A673 (cell line): ENCODE data around the gene UBE2D1. TPM values are rescaled to one million over a fixed set of nuclear protein-coding genes. Genes with fewer than 3 reads are reported as not detected.

Experiments used
- BruUV-seq: library from RNA; stranded (reverse); fragments of 400-500 nt; replicated peaks from 2 replicates; lab custom pipeline; 2021; lab: Mats Ljungman, UMichigan
- CTCF ChIA-PET: fragments of 300-600 bp; sonication (Branson Sonifier 250); formaldehyde crosslinking; loops from one replicate; lab custom pipeline; 2022; ENCODE audit warnings: antibody characterized with exemption; lab: Charles Lee
- POLR2A ChIA-PET: fragments of 300-600 bp; sonication (Branson Sonifier 250); formaldehyde crosslinking; loops from one replicate; lab custom pipeline; 2022; ENCODE audit warnings: antibody characterized with exemption; ENCODE audit not compliant: low non-redundant PET; lab: Charles Lee
- DNase-seq: peaks from one replicate; pipeline ENCODE4 v3.0.0-alpha.2; 2015; ENCODE audit warnings: low spot score
- H3K27ac ChIP-seq: fragments of 200-600 bp; sonication (generic); 2 replicates; pipeline ENCODE4 v1.5.1; 2016; ENCODE audit warnings: mixed run types, low read depth, mild to moderate bottlenecking, mixed read lengths, antibody characterized with exemption, low read length; ENCODE audit not compliant: poor library complexity, severe bottlenecking
- H3K27me3 ChIP-seq: fragments of 200-600 bp; sonication (generic); replicated peaks from 2 replicates; pipeline ENCODE4 v1.6.1; 2017; ENCODE audit warnings: mixed run types, low read depth, mild to moderate bottlenecking, mixed read lengths, antibody characterized with exemption, low read length; ENCODE audit not compliant: insufficient read depth, poor library complexity
- H3K36me3 ChIP-seq: fragments of 200-600 bp; sonication (generic); 2 replicates; pipeline ENCODE4 v1.6.1; 2016; ENCODE audit warnings: mixed run types, mild to moderate bottlenecking, mixed read lengths, antibody characterized with exemption, low read length; ENCODE audit not compliant: insufficient read depth, poor library complexity, severe bottlenecking
- H3K4me1 ChIP-seq: fragments of 200-600 bp; sonication (generic); 2 replicates; pipeline ENCODE4 v1.6.1; 2017; ENCODE audit warnings: mixed run types, mild to moderate bottlenecking, mixed read lengths, antibody characterized with exemption, low read length; ENCODE audit not compliant: insufficient read depth, poor library complexity, severe bottlenecking
- H3K4me3 ChIP-seq: fragments of 200-600 bp; sonication (generic); 2 replicates; pipeline ENCODE4 v1.5.1; 2016; ENCODE audit warnings: low read depth, mixed run types, mild to moderate bottlenecking, mixed read lengths, low read length; ENCODE audit not compliant: poor library complexity, severe bottlenecking
- H3K9me3 ChIP-seq: fragments of 200-600 bp; sonication (generic); 2 replicates; pipeline ENCODE4 v1.6.1; 2016; ENCODE audit warnings: mixed run types, low read depth, mild to moderate bottlenecking, mixed read lengths, antibody characterized with exemption, low read length; ENCODE audit not compliant: poor library complexity, severe bottlenecking
- CTCF ChIP-seq: fragments of 300-800, 200-600 bp; sonication (generic); conservative IDR thresholded peaks from 2 replicates; pipeline ENCODE4 v1.5.1; 2017; ENCODE audit warnings: low read depth, mild to moderate bottlenecking, antibody characterized with exemption, low read length, moderate library complexity, mixed read lengths
- EZH2 ChIP-seq: fragments of 200-600 bp; sonication (generic); IDR thresholded peaks from 2 replicates; pipeline ENCODE4 v1.6.1; 2017; ENCODE audit warnings: borderline replicate concordance, low read depth, mild to moderate bottlenecking, mixed read lengths, antibody characterized with exemption, low read length; ENCODE audit not compliant: poor library complexity, severe bottlenecking
- intact Hi-C: fragments of 100-400 bp; cut with micrococcal nuclease; formaldehyde crosslinking; loops from one replicate; pipeline ENCODE4 v1.10.0; 2022; ENCODE audit not compliant: unreplicated experiment
- total RNA-seq: library from RNA; stranded (reverse); gene quantifications from 2 replicates; pipeline ENCODE4 v1.2.3, GENCODE V29; 2021

The UBE2D1 gene
- total RNA-seq, 1 experiment from 2014 or later: 16.9 TPM

GRCh38 chr10:58400609-58401008 is 65.8 kb downstream of the UBE2D1 start:
- Histone ChIP-seq H3K27me3 (no peaks in the 10 kb centered on the region), H3K4me3 (no peak overlapping the region), H3K9me3 (no peaks in the 10 kb centered on the region), H3K4me1 (no peaks in the 10 kb centered on the region), H3K27ac (no peak overlapping the region), H3K36me3 (peaks cover 17% of the 10 kb centered on the region)
- POLR2A ChIA-PET: no interaction called here
- TF ChIP-seq CTCF: no peak
- no peak for TF ChIP-seq EZH2
- intact Hi-C loops: no loop called here
- BruUV-seq: no TSS peak
- CTCF ChIA-PET: no interaction called here
- DNase-seq: no peak

GRCh38 chr10:58404001-58404400 is 69.2 kb downstream of the UBE2D1 start:
- BruUV-seq: no TSS peak
- CTCF ChIA-PET: no interaction called here
- H3K9me3 ChIP-seq: no peaks in the 10 kb centered on the region

DNA sequence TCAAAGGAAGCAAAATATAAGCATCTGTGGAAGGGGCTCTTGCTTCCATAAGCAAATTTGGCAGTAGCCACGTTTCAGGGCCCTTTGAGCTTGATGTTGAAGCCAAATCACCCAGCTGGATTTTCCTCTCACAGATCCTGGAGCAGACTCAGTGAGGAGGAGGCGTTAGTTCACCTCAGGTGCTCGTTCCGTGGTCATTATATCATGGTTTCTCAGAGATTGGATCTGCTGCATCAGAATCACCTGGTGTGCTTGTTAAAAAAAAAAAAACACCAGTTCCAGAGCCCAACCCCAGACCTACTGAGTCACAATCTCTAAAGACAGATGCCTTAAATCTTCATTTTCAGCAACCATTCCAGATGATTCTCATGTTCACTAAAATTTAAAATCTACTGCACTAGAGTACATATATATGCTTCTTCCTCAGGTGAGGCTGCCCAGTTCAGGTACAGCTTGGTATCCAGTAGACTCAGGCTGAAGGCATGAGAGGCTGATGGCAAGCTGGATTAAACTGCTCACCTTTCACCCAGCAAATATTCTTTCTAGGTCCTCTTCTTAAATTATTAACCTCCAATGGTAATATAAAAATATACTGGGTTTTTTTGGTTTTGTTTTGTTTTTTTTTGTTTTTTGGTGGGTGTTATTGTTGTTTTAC is 75.3 kb downstream of the UBE2D1 start:
- no peak overlapping the region for H3K4me3 ChIP-seq
- DNase-seq: no peak
- BruUV-seq: no TSS peak
- H3K27ac ChIP-seq: no peak overlapping the region
- ChIA-PET CTCF (no interaction called here), POLR2A (no interaction called here)
- TF ChIP-seq EZH2 (no peak), CTCF (no peak)
- H3K4me1 ChIP-seq: no peaks in the 10 kb centered on the region
- H3K27me3 ChIP-seq: no peaks in the 10 kb centered on the region
- H3K36me3 ChIP-seq: no peaks in the 10 kb centered on the region
- H3K9me3 ChIP-seq: no peaks in the 10 kb centered on the region
- intact Hi-C loops: loop anchor here (5.0 to 10.0 kb wide), 3 partner anchors 122 to 365 kb away; no protein-coding TSS in a partner anchor

More at GRCh38 chr10:58404001-58404400, 69.2 kb downstream of the UBE2D1 start:
- H3K4me1 ChIP-seq: no peaks in the 10 kb centered on the region
- no peak overlapping the region for H3K4me3 ChIP-seq
- TF ChIP-seq EZH2 (no peak), CTCF (no peak)
- H3K27ac ChIP-seq: no peak overlapping the region
- intact Hi-C loops: no loop called here
- POLR2A ChIA-PET: no interaction called here
- H3K27me3 ChIP-seq: no peaks in the 10 kb centered on the region
- DNase-seq: no peak
- no peaks in the 10 kb centered on the region for H3K36me3 ChIP-seq
